ENCODE data around the gene CCNDBP1. TPM values are rescaled to one million over a fixed set of nuclear protein-coding genes. Genes with fewer than 3 reads are reported as not detected.
"Not testable (repeated sequence)": the region's sequence is repeated elsewhere in the genome, so short reads cannot be mapped to it uniquely, and the experiment has no call there.

Gene CCNDBP1
- total RNA-seq, 1 donor from 2014 or later = 31.2 TPM

GRCh38 chr15:43151688-43152087, 33.5 kb upstream of the CCNDBP1 start:
- no peak overlapping the region for H3K4me3 Mint-ChIP-seq

DNA sequence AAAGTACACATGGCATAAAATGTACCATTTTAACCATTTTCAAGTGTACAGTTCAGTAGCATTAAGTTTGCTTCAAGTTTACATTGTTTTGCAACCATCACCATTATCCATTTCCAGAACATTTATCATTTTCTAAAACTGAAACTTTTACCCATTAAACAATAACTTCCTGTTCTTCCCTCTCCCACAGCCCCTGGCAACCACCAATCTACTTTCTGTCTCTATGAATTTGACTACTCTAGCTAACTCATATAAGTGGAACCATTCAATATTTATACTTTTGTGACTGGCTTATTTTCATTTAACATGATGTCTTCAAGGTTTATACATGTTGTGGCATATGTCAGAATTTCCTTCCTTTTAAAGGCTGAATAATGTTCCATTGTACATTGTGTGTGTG, 31.9 kb upstream of the CCNDBP1 start:
- Mint-ChIP-seq H3K4me3 (no peak overlapping the region), H3K4me1 (no peaks in the 10 kb centered on the region), H3K9me3 (peaks cover 7% of the 10 kb centered on the region), H3K27me3 (ENCODE audit: low read depth) (no peaks in the 10 kb centered on the region), H3K27ac (no peak overlapping the region), H3K36me3 (peaks cover 31% of the 10 kb centered on the region)
- no peak for DNase-seq (ENCODE audit: low spot score in 2 of 2, unreplicated experiment in 2 of 2)
- TF ChIP-seq, protein P1, sequence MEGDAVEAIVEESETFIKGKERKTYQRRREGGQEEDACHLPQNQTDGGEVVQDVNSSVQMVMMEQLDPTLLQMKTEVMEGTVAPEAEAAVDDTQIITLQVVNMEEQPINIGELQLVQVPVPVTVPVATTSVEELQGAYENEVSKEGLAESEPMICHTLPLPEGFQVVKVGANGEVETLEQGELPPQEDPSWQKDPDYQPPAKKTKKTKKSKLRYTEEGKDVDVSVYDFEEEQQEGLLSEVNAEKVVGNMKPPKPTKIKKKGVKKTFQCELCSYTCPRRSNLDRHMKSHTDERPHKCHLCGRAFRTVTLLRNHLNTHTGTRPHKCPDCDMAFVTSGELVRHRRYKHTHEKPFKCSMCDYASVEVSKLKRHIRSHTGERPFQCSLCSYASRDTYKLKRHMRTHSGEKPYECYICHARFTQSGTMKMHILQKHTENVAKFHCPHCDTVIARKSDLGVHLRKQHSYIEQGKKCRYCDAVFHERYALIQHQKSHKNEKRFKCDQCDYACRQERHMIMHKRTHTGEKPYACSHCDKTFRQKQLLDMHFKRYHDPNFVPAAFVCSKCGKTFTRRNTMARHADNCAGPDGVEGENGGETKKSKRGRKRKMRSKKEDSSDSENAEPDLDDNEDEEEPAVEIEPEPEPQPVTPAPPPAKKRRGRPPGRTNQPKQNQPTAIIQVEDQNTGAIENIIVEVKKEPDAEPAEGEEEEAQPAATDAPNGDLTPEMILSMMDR (IDR thresholded peaks at IDR 0.05; ENCODE audit: unreplicated experiment) = no peak

More at GRCh38 chr15:43151688-43152087, 33.5 kb upstream of the CCNDBP1 start:
- TF ChIP-seq, protein P1 (IDR thresholded peaks at IDR 0.05; ENCODE audit: unreplicated experiment) = no peak
- Mint-ChIP-seq H3K27ac (no peak overlapping the region), H3K36me3 (peaks cover 21% of the 10 kb centered on the region), H3K9me3 (no peaks in the 10 kb centered on the region), H3K4me1 (no peaks in the 10 kb centered on the region), H3K27me3 (ENCODE audit: low read depth) (no peaks in the 10 kb centered on the region)
- DNase-seq (ENCODE audit: low spot score in 2 of 2, unreplicated experiment in 2 of 2) = no peak

- TF ChIP-seq, protein P1 (IDR thresholded peaks at IDR 0.05; ENCODE audit: unreplicated experiment) = no peak
- H3K4me1 Mint-ChIP-seq = peaks cover 8% of the 10 kb centered on the region
- H3K4me3 Mint-ChIP-seq = no peak overlapping the region
- DNase-seq (ENCODE audit: low spot score in 2 of 2, unreplicated experiment in 2 of 2) = no peak
- peaks cover 39% of the 10 kb centered on the region for H3K36me3 Mint-ChIP-seq
- H3K27me3 Mint-ChIP-seq (ENCODE audit: low read depth) = no peaks in the 10 kb centered on the region
- peaks cover 12% of the 10 kb centered on the region for H3K9me3 Mint-ChIP-seq
- H3K27ac Mint-ChIP-seq = no peak overlapping the region
Observed at GRCh38 chr15:43165801-43166325, 19.3 kb upstream of the CCNDBP1 start.

- not testable (repeated sequence) for H3K4me1 Mint-ChIP-seq; H3K27me3 Mint-ChIP-seq (ENCODE audit: low read depth); H3K4me3 Mint-ChIP-seq; H3K27ac Mint-ChIP-seq; DNase-seq (ENCODE audit: low spot score in 2 of 2, unreplicated experiment in 2 of 2)
- peaks cover 12% of the 10 kb centered on the region for H3K9me3 Mint-ChIP-seq
- peaks cover 42% of the 10 kb centered on the region for H3K36me3 Mint-ChIP-seq
Observed at GRCh38 chr15:43167261-43167660, 17.9 kb upstream of the CCNDBP1 start.

- Mint-ChIP-seq H3K27me3 (ENCODE audit: low read depth) (no peaks in the 10 kb centered on the region), H3K4me1 (peaks cover 8% of the 10 kb centered on the region), H3K9me3 (peaks cover 17% of the 10 kb centered on the region), H3K27ac (peak overlapping the region; percentile 9), H3K36me3 (peaks cover 48% of the 10 kb centered on the region), H3K4me3 (no peak overlapping the region)
- DNase-seq (ENCODE audit: low spot score in 2 of 2, unreplicated experiment in 2 of 2) = no peak
- TF ChIP-seq, protein P1 (IDR thresholded peaks at IDR 0.05; ENCODE audit: unreplicated experiment) = no peak
Observed at GRCh38 chr15:43168192-43169107, 16.8 kb upstream of the CCNDBP1 start.

GRCh38 chr15:43169888-43170287, 15.3 kb upstream of the CCNDBP1 start:
- DNase-seq (ENCODE audit: low spot score in 2 of 2, unreplicated experiment in 2 of 2) = no peak
- Mint-ChIP-seq H3K27ac (no peak overlapping the region), H3K9me3 (peaks cover 19% of the 10 kb centered on the region), H3K36me3 (peaks cover 51% of the 10 kb centered on the region), H3K4me3 (no peak overlapping the region), H3K4me1 (peaks cover 8% of the 10 kb centered on the region), H3K27me3 (ENCODE audit: low read depth) (no peaks in the 10 kb centered on the region)
- TF ChIP-seq, protein P1 (IDR thresholded peaks at IDR 0.05; ENCODE audit: unreplicated experiment) = no peak

- not testable (repeated sequence) for H3K4me3 Mint-ChIP-seq; H3K4me1 Mint-ChIP-seq; DNase-seq (ENCODE audit: low spot score in 2 of 2, unreplicated experiment in 2 of 2); H3K27ac Mint-ChIP-seq; H3K27me3 Mint-ChIP-seq (ENCODE audit: low read depth)
- H3K9me3 Mint-ChIP-seq = peaks cover 18% of the 10 kb centered on the region
- H3K36me3 Mint-ChIP-seq = peaks cover 35% of the 10 kb centered on the region
Observed at GRCh38 chr15:43175656-43176309, 9.4 kb upstream of the CCNDBP1 start.

DNA sequence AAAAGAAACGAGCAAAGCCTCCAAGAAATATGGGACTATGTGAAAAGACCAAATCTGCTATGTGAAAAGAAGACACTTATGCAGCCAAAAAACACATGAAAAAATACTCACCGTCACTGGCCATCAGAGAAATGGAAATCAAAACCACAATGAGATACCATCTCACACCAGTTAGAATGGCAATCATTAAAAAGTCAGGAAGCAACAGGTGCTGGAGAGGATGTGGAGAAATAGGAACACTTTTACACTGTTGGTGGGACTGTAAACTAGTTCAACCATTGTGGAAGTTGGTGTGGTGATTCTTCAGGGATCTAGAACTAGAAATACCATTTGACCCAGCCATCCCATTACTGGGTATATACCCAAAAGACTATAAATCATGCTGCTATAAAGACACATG, 8.1 kb upstream of the CCNDBP1 start:
- H3K27ac Mint-ChIP-seq; H3K4me3 Mint-ChIP-seq; H3K4me1 Mint-ChIP-seq; DNase-seq (ENCODE audit: low spot score in 2 of 2, unreplicated experiment in 2 of 2); H3K27me3 Mint-ChIP-seq (ENCODE audit: low read depth): not testable (repeated sequence)
- Mint-ChIP-seq H3K36me3 (peaks cover 31% of the 10 kb centered on the region), H3K9me3 (peaks cover 18% of the 10 kb centered on the region)

Data from mesothelial cell of epicardium (in vitro differentiated cells).